ENCODE data around the gene KLHL29.

DNA sequence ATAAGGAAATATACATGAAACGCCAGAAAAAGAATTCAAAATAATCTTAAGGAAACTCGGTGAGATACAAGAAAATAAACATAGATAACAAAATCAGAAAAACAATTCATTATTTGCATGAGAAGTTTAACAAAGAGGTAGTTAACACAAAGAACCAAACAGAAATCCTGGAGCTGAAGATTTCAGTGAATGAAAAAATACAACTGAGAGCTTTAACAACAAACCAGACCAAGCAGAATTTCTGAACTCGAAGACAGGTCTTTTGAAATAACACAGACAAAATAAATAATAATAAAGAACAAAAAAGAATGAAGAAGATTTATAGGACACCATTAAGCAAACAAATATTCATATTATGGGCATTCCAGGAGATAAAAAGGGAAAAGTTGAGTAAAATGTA is 337.3 kb downstream of the KLHL29 start:
- TF ChIP-seq, protein P1, sequence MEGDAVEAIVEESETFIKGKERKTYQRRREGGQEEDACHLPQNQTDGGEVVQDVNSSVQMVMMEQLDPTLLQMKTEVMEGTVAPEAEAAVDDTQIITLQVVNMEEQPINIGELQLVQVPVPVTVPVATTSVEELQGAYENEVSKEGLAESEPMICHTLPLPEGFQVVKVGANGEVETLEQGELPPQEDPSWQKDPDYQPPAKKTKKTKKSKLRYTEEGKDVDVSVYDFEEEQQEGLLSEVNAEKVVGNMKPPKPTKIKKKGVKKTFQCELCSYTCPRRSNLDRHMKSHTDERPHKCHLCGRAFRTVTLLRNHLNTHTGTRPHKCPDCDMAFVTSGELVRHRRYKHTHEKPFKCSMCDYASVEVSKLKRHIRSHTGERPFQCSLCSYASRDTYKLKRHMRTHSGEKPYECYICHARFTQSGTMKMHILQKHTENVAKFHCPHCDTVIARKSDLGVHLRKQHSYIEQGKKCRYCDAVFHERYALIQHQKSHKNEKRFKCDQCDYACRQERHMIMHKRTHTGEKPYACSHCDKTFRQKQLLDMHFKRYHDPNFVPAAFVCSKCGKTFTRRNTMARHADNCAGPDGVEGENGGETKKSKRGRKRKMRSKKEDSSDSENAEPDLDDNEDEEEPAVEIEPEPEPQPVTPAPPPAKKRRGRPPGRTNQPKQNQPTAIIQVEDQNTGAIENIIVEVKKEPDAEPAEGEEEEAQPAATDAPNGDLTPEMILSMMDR (IDR thresholded peaks at IDR 0.05) = no peak
- TF ChIP-seq POLR2A (IDR thresholded peaks at IDR 0.05) = no peak
